ENCODE results near the gene SLC30A10. TPM values are rescaled to one million over a fixed set of nuclear protein-coding genes. Genes with fewer than 3 reads are reported as not detected.

The SLC30A10 gene
- polyA plus RNA-seq, 1 donor from 2014 or later: 5.3 TPM

Small RNAs within 50 kb of the gene (small RNA-seq; reads per million reads assigned to genes)
- gene RF00012: 0 to 0.41 (median 0.10) reads per million in 3 experiments

Other genes with a start within 250 kb of the SLC30A10 start
- 51.6 and 63.4 TPM in 2 replicates for gene EPRS1, start 117.9 kb upstream of the SLC30A10 start, polyA plus RNA-seq
- gene BPNT1, start 161.2 kb upstream of the SLC30A10 start, polyA plus RNA-seq: 38.4 and 47.2 TPM in 2 replicates
- gene IARS2, start 165.6 kb upstream of the SLC30A10 start, polyA plus RNA-seq: 58.8 and 59.2 TPM in 2 replicates

Measured in neural cell (in vitro differentiated cells).